Measurements from ENCODE around the gene RNF175. TPM values are rescaled to one million over a fixed set of nuclear protein-coding genes. Genes with fewer than 3 reads are reported as not detected.

The RNF175 gene
- total RNA-seq, 1 donor: not detected

GRCh38 chr4:153790500-153790865, 30.7 kb upstream of the RNF175 start:
- TF ChIP-seq CTCF (IDR thresholded peaks at IDR 0.05; ENCODE audit: insufficient read depth, low read depth, low read length): no peak
- no peak overlapping the region for H3K4me3 ChIP-seq (ENCODE audit: low read depth, low read length)
- DNase-seq (ENCODE audit: low read depth): no peak

DNA sequence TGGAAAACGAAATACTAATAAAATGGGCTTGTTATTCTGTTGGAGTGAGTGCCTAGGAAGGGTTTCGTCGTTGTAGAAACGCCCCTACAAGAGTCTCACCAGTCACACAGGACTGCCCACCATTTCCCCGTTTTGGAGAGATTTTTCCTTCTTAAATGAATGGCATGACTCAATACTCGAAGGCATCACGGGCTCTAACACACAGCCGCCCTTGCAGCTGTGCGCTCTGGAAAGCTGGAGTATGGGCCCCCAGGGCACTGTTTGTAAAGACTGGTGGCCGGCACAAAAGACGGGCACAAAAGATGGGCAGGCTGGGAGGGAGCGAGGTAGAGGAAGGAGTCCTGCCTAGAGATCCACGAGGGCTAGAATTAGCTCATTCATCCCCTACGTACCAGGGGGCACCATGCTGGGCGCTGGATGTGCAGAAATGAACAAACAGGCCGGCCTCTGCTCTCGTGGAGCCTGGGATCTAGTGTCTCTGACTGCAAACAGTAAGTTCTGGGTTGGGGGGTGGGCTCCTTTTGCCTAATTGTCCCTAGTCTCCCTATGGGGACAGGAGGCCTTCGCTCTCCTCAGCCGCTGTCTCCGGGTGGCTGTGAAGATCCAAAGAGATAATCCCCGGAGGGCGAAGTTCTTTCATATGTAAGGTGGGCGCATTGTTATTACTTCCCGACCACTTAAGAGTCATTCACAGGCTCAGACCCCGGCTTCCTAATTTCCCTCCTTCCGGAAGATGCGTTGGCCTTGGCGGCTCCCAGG, 30.1 kb upstream of the RNF175 start:
- no peak for DNase-seq (ENCODE audit: low read depth)
- H3K4me3 ChIP-seq (ENCODE audit: low read depth, low read length): no peak overlapping the region
- no peak for TF ChIP-seq CTCF (IDR thresholded peaks at IDR 0.05; ENCODE audit: insufficient read depth, low read depth, low read length)

GRCh38 chr4:153788413-153789276, 28.8 kb upstream of the RNF175 start, which contains the start of gene SFRP2:
TSS of gene SFRP2 (minus strand) at chr4:153789083. CDS start at chr4:153788835, 248 bp downstream.
- no peak within 1 kb of the TSS for H3K4me3 ChIP-seq (ENCODE audit: low read depth, low read length)
- no peak for TF ChIP-seq CTCF (IDR thresholded peaks at IDR 0.05; ENCODE audit: insufficient read depth, low read depth, low read length)
- no peak for DNase-seq (ENCODE audit: low read depth)

DNA sequence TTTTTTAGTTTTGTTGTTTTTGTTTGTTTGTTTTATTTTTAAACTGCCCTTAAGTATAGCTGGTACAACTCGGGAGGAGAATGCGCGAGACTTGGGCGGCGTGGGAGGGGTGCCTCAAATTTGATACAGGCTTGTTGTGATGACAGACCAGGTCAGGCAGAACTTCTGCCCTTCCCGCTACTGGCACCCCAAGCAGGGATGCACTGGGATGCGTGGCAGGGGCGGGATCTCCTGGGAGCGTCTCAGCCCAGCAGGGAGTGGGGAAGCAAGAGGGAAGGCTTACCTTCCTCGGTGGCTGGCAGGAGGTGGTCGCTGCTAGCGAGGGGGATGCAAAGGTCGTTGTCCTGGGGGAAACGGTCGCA, 28.2 kb upstream of the RNF175 start:
- TF ChIP-seq CTCF (IDR thresholded peaks at IDR 0.05; ENCODE audit: insufficient read depth, low read depth, low read length): no peak
- no peak overlapping the region for H3K4me3 ChIP-seq (ENCODE audit: low read depth, low read length)
- no peak for DNase-seq (ENCODE audit: low read depth)

DNA sequence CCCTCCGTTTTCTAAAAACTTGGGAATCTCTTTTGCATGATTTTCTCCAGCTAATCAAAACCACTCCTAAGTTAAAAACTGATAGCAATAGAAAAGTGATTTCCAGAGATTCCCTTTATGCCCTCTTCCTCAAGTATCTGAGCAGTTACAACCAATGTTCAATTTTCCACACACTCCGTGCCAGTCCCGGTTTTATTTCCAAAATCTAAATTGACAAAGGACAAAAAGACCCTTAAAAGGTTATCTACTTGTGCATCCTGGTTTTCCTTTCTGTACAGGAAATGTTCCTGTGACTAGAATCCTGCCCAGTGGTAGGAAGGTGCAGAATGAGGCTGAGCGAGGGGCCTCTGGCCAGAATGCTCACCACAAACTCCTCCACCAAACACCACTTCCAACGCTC, 27.8 kb upstream of the RNF175 start:
- no peak overlapping the region for H3K4me3 ChIP-seq (ENCODE audit: low read depth, low read length)
- no peak for DNase-seq (ENCODE audit: low read depth)
- TF ChIP-seq CTCF (IDR thresholded peaks at IDR 0.05; ENCODE audit: insufficient read depth, low read depth, low read length): no peak

DNA sequence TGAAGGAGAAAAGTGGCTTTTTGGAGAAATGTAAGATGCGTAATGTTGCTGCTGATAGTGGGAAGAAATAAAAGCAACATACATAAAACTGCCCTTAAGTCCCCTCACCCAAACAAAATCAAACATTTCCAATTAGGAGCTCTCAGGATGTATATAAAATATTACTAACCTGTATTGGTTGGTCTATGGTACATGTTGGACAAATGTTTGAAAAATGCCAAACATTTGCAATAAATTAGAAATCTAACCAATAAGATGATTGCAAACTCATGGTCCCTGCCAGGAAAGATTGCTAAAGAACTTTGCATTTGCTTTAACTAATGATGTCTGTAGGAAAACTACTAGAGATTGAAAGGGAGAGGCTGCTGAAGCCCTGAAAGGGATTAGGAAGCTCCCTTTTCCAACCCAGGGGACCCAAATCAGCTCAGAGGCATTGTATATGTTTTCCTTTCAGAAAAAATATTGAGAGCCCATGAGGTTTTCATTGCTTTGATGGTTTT, 27.3 kb upstream of the RNF175 start:
- H3K4me3 ChIP-seq (ENCODE audit: low read depth, low read length): no peak overlapping the region
- no peak for DNase-seq (ENCODE audit: low read depth)
- TF ChIP-seq CTCF (IDR thresholded peaks at IDR 0.05; ENCODE audit: insufficient read depth, low read depth, low read length): no peak
